HepG2 (cell line): Measurements from ENCODE around the gene HARBI1. TPM values are rescaled to one million over a fixed set of nuclear protein-coding genes. Genes with fewer than 3 reads are reported as not detected.

ENCODE experiments used
- ARNT2 ChIP-seq: sonication (generic); formaldehyde crosslinking; IDR thresholded peaks from 2 replicates; pipeline ENCODE4 v1.8.0; 2022; ENCODE audit warnings: mild to moderate bottlenecking, low read depth, missing genetic modification reagents, moderate library complexity
- ASH2L ChIP-seq: fragments of 300-600, 200-600 bp; sonication (generic); IDR thresholded peaks from 2 replicates; pipeline ENCODE4 v1.7.0; 2017; ENCODE audit warnings: low read depth, mild to moderate bottlenecking, moderate library complexity, mixed read lengths, low read length; ENCODE audit not compliant: insufficient read length
- FOXA3 ChIP-seq: IDR thresholded peaks from 2 replicates; pipeline ENCODE4 v1.6.1; 2016; ENCODE audit warnings: missing genetic modification reagents, missing compliant biosample characterization
- KIAA2018 ChIP-seq: sonication (generic); formaldehyde crosslinking; IDR thresholded peaks from 2 replicates; pipeline ENCODE4 v1.5.0; 2020; ENCODE audit warnings: mild to moderate bottlenecking, missing genetic modification reagents, borderline replicate concordance
- MTA1 ChIP-seq: sonication (generic); formaldehyde crosslinking; IDR thresholded peaks from 2 replicates; pipeline ENCODE4 v1.4.0; 2020; ENCODE audit warnings: missing genetic modification reagents, mild to moderate bottlenecking, borderline replicate concordance
- PAXIP1 ChIP-seq: sonication (generic); formaldehyde crosslinking; conservative IDR thresholded peaks from 2 replicates; pipeline ENCODE4 v1.4.0; 2020; ENCODE audit warnings: mild to moderate bottlenecking, missing genetic modification reagents, moderate library complexity
- POLR2A ChIP-seq, 2 experiments: IDR thresholded peaks; 2 replicates each; pipeline ENCODE4 v1.6.1; 2011; ENCODE audit warnings: low read depth in 2 of 2, low read length in 2 of 2, mild to moderate bottlenecking in 1 of 2, moderate library complexity in 1 of 2; ENCODE audit not compliant: insufficient read depth in 1 of 2
- SALL2 ChIP-seq: sonication (generic); formaldehyde crosslinking; IDR thresholded peaks from 2 replicates; pipeline ENCODE4 v1.8.1; 2023; ENCODE audit warnings: mild to moderate bottlenecking, missing genetic modification reagents, inconsistent platforms
- SKI ChIP-seq: fragments of 450-650 bp; IDR thresholded peaks from one replicate; pipeline ENCODE4 v1.6.1; 2018; ENCODE audit warnings: mild to moderate bottlenecking; ENCODE audit not compliant: partially characterized antibody
- SPEN ChIP-seq: sonication (generic); formaldehyde crosslinking; IDR thresholded peaks from 2 replicates; pipeline ENCODE4 v1.5.1; 2020; ENCODE audit warnings: low read depth, mild to moderate bottlenecking, missing genetic modification reagents
- ZNF558 ChIP-seq: sonication (generic); formaldehyde crosslinking; IDR thresholded peaks from 2 replicates; pipeline ENCODE4 v1.9.0; 2022; ENCODE audit warnings: mild to moderate bottlenecking, missing genetic modification reagents, borderline replicate concordance
- polyA plus RNA-seq, 8 experiments: library from polyadenylated mRNA; depleted of rRNA in 3 of 8; stranded (reverse) in 7 of 8; unstranded in 1 of 8; fragments of >200 nt; fragmentation: Illumina TruSeq in 4 of 8; extraction: Trizol in 4 of 8; gene quantifications; 2 replicates each; pipeline versions ENCODE4 v1.2.1 to v1.2.3, GENCODE V29; 2011 to 2016; ENCODE audit warnings: low read depth in 4 of 8, missing spikeins in 1 of 8, mixed read lengths in 1 of 8; ENCODE audit not compliant: insufficient read depth in 1 of 8
- total RNA-seq, 5 experiments: library from RNA; depleted of rRNA; stranded (reverse); fragments of >200 nt; fragmentation: Illumina TruSeq; extraction: Trizol; gene quantifications; 2 replicates each; pipeline ENCODE4 v1.2.3, GENCODE V29; 2016; ENCODE audit warnings: low read depth in 1 of 5
- TF ChIP-seq, protein P1 (sequence below): sonication (generic); formaldehyde crosslinking; IDR thresholded peaks from 2 replicates; pipeline ENCODE4 v1.5.0; 2020; ENCODE audit warnings: missing genetic modification reagents, mild to moderate bottlenecking, borderline replicate concordance
- TF ChIP-seq, protein P2 (sequence below): sonication (generic); formaldehyde crosslinking; IDR thresholded peaks from 2 replicates; pipeline ENCODE4 v1.4.0; 2020; ENCODE audit warnings: missing genetic modification reagents

Gene HARBI1
- total and polyA plus RNA-seq, 2 of the 13 experiments (the other 11 are each of a cell fraction or from before 2014, with no cell fraction given): 2.5 to 4.8 TPM

- TF ChIP-seq SKI (peak; percentile 34), PAXIP1 (CRISPR knock-in tag) (no peak; the same call in 1 of the 2 replicates), SPEN (CRISPR knock-in tag) (peak; percentile 88), SALL2 (0 out of 2 replicates have a peak, but pooled peaks have one; percentile 6), ARNT2 (CRISPR knock-in tag) (peak; percentile 52; the same call in 1 of the 2 replicates), ASH2L (peak; percentile 100), POLR2A (IDR thresholded peaks at IDR 0.05; ENCODE audit: insufficient read depth in 1 of 2, low read depth in 2 of 2, low read length in 2 of 2) (peak in 1 of 2 experiments; percentile 45; a peak in 3 of 4 replicates), MTA1 (CRISPR knock-in tag) (peak; percentile 8; the same call in 1 of the 2 replicates), ZNF558 (CRISPR knock-in tag) (peak; percentile 78; the same call in 1 of the 2 replicates), FOXA3 (CRISPR knock-in tag) (0 out of 2 replicates have a peak, but pooled peaks have one; percentile 22), KIAA2018 (0 out of 2 replicates have a peak, but pooled peaks have one; percentile 77)
- TF ChIP-seq, protein P1, sequence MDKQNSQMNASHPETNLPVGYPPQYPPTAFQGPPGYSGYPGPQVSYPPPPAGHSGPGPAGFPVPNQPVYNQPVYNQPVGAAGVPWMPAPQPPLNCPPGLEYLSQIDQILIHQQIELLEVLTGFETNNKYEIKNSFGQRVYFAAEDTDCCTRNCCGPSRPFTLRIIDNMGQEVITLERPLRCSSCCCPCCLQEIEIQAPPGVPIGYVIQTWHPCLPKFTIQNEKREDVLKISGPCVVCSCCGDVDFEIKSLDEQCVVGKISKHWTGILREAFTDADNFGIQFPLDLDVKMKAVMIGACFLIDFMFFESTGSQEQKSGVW: peak; percentile 88; the same call in 1 of the 2 replicates
- TF ChIP-seq, protein P2, sequence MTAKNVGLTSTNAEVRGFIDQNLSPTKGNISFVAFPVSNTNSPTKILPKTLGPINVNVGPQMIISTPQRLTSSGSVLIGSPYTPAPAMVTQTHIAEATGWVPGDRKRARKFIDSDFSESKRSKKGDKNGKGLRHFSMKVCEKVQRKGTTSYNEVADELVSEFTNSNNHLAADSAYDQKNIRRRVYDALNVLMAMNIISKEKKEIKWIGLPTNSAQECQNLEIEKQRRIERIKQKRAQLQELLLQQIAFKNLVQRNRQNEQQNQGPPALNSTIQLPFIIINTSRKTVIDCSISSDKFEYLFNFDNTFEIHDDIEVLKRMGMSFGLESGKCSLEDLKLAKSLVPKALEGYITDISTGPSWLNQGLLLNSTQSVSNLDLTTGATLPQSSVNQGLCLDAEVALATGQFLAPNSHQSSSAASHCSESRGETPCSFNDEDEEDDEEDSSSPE: peak; percentile 87
Measured at GRCh38 chr11:46617134-46617971, at the start of gene HARBI1, which contains the start of gene ATG13 (continued).
